HG03521 (cell line): Measurements from ENCODE around the gene B3GNT8.
"Not testable (repeated sequence)": the region's sequence is repeated elsewhere in the genome, so short reads cannot be mapped to it uniquely, and the experiment has no call there.

Experiments used
- ATAC-seq: cut with Tn5 transposase; IDR thresholded peaks from one replicate; pipeline ENCODE4 v1.9.1; 2021; ENCODE audit warnings: mild to moderate bottlenecking, moderate library complexity; ENCODE audit not compliant: unreplicated experiment

The B3GNT8 gene

DNA sequence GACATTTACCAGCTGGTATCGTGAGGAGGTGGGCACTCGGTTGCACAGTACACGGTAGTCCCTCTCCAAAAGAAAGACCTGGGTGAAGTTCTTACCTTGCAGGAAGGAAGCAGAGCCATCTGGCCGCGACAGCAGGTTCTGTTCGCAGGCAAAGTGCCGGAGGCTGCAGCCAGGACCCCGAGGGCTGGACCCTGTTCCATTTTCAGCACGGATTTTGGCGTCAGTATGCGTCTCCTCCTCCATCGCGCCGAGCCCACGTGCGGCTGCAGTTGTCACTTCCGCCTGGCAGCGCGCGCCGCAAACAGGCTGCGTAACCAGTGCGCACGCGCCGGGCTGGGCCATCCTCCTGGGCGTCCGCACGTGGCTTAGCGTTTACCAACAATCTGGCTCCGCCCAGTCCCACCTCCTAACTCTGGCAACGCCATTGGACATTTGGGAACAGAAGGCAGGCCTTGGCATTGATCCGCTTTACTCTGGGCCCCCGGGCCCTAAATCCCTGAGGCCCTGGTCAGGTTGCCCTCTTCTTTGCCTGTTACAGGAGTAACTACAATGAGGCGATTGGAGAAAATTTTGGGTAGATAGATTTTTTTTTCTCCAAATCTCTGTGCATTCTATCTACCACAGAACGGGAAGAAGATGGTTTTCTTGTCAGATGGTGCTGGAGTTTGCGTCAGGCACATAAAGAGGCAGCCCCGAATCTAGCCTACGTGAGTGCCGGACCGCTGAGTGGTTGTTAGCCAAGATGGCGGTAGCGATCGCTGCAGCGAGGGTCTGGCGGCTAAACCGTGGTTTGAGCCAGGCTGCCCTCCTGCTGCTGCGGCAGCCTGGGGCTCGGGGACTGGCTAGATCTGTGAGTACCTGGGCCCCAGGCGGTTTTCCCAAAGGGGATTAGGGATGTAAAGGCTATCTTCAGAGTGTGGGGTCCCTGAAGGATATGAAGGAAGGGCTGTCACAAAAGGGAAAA lies 29.8 kb downstream of the B3GNT8 start, which contains the start of the genes BCKDHA and EXOSC5:
Gene BCKDHA (plus strand): TSS at position 733 of the 964 bp plus-strand sequence. CDS start 10 bp downstream, at position 743.
Gene EXOSC5 (minus strand): TSS at position 274 of the 964 bp plus-strand sequence. CDS start 31 bp downstream, at position 243.
- ATAC-seq: peak; percentile 94

DNA sequence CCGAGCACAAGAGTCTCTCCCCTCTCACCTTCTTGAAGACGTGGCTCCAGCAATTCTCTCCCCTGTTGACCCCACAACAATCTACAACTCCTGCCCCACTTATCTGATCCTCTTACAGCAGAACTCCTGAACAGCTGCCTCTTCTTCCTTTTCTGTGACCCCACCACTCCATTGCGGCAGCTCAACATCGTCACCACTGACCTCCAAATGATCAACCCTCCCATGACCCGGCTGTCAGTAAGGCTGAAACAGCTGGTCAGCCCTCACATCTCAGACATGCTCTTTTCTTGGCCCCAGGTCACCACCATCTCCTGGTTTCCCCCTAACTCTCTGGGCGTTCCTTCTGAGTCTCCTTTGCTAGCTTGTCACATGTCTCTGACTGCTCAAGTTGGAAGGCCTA lies 31.8 kb downstream of the B3GNT8 start:
- ATAC-seq: no peak

DNA sequence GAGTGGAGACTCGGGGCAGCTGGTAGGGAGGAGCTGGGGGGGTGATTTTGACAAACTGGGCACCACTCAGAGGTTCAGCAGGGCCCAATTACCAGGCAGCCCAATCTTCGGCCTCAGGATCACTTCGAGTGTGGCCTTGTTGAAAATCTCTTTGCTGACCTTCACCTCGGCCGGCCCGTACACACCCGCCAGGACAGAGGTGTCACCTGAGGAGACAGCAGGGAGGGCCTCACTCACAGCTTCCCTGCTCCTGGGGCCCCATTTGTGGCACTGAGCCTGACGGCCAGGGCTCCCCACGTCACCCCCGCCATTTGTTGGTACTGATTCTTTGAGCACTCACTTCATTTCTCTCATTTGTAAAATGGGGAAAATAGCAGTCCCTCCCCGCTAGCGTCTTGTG lies 34.4 kb downstream of the B3GNT8 start:
- no peak for ATAC-seq

DNA sequence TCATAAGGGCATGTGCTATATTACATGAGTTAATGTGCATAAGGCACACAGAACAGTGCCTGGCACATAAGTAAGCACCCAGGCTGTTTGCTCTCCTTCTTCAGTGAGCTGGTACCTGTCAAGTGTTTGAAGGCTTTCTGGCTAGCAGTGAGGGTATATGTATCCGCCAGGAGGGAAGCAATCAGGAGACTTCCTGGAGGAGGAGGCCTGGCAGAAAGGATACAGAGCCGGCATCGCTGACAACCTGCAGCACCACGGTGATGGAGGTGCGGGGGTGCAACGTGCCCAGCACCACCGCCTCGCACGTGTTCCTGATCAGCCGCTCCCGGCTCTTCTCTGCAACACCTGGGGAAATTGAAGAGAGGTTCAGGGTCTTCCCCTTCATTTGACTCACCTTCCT lies 35.6 kb downstream of the B3GNT8 start:
- no peak for ATAC-seq

DNA sequence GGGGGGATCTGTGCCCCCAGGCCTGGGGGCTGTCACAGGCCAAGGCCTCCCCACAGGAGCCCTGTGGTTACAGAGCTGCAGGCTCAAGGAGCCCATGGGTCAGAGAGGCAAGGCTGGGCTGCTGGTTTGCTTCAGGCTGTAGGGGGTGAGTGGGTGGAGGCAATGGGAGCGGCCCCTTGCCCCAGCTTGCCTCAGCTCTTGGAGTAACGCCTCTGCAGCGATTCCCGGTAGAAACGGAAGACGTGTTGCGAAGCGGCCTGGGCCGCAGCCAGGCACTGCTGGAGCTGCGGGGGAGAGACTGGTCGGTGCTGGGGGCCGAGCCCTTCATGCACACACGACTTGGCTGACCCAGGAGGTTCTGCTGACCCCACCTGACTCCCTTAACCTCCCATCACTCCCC lies 40.7 kb downstream of the B3GNT8 start:
- ATAC-seq: no peak

DNA sequence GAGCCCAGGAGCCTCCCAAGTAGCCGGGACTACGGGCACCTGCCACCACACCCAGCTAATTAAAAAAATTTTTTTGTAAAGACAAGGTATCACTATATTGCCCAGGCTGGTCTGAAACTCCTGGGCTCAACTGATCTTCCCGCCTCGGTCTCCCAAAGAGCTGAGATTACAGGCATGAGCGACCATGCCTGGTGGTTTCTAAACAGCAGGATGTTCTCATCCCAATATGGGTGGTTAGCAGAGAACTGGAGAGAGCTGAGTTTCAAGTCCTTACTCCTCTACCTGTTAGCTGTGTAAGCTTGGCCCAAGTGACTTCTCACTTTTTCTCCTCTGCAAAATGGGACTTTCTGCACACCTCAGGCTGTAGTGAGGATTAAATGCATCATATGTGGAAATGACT lies 42.8 kb downstream of the B3GNT8 start:
- ATAC-seq: no peak

DNA sequence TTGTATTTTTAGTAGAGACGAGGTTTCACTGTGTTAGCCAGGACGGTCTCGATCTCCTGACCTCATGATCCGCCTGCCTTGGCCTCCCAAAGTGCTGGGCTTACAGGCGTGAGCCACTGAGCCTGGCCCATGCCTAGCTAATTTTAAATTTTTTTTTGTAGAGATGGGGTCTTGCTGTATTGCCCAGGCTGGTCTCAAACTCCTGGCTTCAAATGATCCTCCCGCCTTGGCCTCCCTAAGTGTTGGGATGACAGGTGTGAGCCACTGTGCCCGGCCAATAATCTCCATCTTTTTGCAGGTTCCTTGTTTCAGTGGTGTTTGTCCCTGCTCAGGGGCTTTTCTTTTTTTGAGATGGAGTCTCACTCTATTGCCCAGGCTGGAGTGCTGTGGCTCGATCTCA lies 45.6 kb downstream of the B3GNT8 start:
- ATAC-seq: not testable (repeated sequence)

DNA sequence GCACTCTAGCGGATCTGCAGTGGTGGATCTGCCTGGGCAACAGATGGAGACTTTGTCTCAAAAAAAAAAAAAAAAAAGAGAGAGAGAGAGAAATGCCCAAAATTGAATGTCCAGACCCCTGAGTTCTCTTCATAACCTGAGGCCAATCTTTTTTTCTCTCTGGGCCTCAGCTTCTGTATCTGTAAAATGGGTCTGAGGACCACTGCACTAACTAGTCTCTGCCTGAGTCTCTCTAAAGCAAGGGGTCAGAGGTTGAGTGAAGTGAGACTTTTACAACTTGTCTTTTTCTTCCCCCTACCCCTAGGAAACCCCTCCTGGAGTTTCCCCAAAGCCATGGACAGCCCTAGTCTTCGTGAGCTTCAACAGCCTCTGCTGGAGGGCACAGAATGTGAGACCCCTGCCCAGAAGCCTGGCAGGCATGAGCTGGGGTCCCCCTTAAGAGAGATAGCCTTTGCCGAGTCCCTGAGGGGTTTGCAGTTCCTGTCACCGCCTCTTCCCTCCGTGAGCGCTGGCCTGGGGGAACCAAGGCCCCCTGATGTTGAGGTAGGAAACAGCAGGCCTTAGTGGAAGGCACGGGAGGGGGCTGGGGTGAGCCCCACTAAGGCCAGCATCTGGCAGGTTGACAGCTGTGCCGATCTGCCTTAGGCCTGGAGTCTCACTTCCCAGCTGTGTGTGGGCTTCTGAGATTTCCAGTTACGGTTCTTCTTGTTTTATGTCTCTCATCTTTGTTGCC lies 49.0 kb downstream of the B3GNT8 start:
- ATAC-seq: no peak

DNA sequence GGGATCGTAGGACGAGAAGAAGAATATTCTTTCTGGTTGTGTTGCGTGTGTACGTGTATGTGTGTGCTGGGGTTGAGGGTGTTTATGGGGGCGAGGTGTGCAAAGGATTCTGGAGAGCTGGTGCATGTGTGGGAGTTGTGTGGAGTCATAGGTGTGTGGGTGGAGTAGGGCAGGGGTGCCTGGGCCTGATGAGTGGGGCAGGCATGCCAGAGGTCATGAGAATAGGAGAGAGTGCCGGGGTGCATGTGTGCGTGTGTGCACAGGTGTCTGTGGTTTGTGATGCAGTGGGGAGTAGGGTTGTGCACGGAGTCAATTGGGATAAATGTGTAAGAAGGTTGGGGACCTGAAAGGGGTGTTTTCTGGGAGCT lies 50.2 kb downstream of the B3GNT8 start:
- ATAC-seq: no peak

DNA sequence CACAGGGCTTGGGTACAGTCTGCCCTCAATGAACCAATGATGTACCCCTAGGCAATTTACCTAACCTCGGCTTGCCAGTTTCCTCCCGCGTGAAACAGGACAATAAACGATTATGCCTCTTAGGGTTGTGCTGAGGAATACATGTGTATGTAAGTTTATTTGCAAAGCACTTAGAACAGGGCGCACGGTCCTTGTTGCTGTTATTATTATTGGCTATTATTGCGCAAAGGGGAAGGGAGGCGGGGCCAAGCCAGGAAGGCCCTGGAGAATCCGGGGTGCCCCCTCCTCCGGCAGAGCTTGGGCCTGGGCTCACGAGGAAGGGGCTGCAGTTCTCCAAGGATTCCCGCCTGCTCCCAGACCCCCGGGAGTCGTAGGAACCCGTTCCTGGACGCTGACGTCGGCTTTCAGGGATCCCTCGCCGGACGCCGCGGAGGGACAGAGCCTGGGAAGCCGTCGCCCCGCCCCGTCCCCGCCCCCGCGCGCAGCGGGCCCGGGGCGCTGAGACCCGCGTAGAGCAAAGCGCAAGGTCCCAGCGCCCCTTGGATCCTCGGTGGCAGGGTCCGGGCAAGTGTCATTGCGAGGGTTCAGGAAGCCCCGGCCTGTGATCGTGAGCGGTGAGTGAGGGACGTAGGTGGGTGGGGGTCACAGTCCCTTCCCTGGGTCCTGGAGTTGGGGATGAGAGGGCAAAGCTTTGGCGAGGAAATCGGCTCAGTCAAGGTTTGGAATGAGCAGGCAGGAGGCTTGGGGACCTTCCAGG lies 50.8 kb downstream of the B3GNT8 start, which contains the start of gene TMEM91:
Gene TMEM91 (plus strand): TSS at position 293 of the 757 bp plus-strand sequence. CDS start 1,777 bp downstream, outside the sequence.
- ATAC-seq: no peak
